Uterus (tissue), 4 donors: ENCODE data around the gene SLC10A4. TPM values are rescaled to one million over a fixed set of nuclear protein-coding genes. Genes with fewer than 3 reads are reported as not detected.

Experiments used
- DNase-seq, 2 donors: peaks; one replicate each; pipeline ENCODE4 v3.0.0-alpha.2; 2019 to 2020
- H3K27ac ChIP-seq, 2 donors: fragments of 200-600 bp; sonication (generic); 1 replicate in 1 of 2; 2 replicates in 1 of 2; pipeline ENCODE4 v1.5.1; 2016 to 2018
- H3K27me3 ChIP-seq, 2 donors: fragments of 200-600 bp; sonication (generic); one replicate each; pipeline ENCODE4 v1.5.1; 2018 to 2019; ENCODE audit warnings: control low read depth in 1 of 2
- H3K36me3 ChIP-seq, 2 donors: fragments of 200-600 bp; sonication (generic); one replicate each; pipeline ENCODE4 v1.5.1; 2019; ENCODE audit warnings: control low read depth in 1 of 2
- H3K4me1 ChIP-seq, 2 donors: fragments of 200-600 bp; sonication (generic); one replicate each; pipeline ENCODE4 v1.5.1; 2018 to 2019; ENCODE audit warnings: control low read depth in 1 of 2
- H3K4me3 ChIP-seq, 2 donors: fragments of 200-600 bp; sonication (generic); 1 replicate in 1 of 2; 2 replicates in 1 of 2; pipeline ENCODE4 v1.5.1; 2018 to 2019; ENCODE audit warnings: mild to moderate bottlenecking in 1 of 2
- H3K9me3 ChIP-seq, 2 donors: fragments of 200-600 bp; sonication (generic); one replicate each; pipeline ENCODE4 v1.5.1; 2019; ENCODE audit warnings: control low read depth in 1 of 2
- POLR2A ChIP-seq, 2 donors: fragments of 450-650 bp; IDR thresholded peaks; one replicate each; pipeline ENCODE4 v1.6.1; 2016; ENCODE audit warnings: antibody characterized with exemption in 2 of 2, mild to moderate bottlenecking in 1 of 2, moderate library complexity in 1 of 2
- intact Hi-C: fragments of 100-400 bp; cut with DNase I; formaldehyde crosslinking; loops from one replicate; pipeline ENCODE4 v1.15.1; 2023; ENCODE audit warnings: low total_unique reads
- total RNA-seq, 4 donors: library from RNA; depleted of rRNA in 3 of 4; stranded (reverse); fragments of >200 nt in 3 of 4; gene quantifications; one replicate each; pipeline versions ENCODE4 v1.1.0 to v1.2.4, GENCODE V29; 2014 to 2023
- TF ChIP-seq, protein P1 (sequence below), 4 experiments: fragments of 200-600 bp in 2 of 4; fragments of 450-650 bp in 2 of 4; sonication (generic) in 2 of 4; IDR thresholded peaks; one replicate each; pipeline ENCODE4 v1.5.1; 2016 to 2019; ENCODE audit warnings: antibody characterized with exemption in 4 of 4, mild to moderate bottlenecking in 2 of 4, moderate library complexity in 1 of 4
- donor health status: DM: yes; HTN: yes; CAD: no.

Gene SLC10A4
- total RNA-seq, 4 donors from 2014 or later: 0.24 to 1.2 TPM; not detected in 2

DNA sequence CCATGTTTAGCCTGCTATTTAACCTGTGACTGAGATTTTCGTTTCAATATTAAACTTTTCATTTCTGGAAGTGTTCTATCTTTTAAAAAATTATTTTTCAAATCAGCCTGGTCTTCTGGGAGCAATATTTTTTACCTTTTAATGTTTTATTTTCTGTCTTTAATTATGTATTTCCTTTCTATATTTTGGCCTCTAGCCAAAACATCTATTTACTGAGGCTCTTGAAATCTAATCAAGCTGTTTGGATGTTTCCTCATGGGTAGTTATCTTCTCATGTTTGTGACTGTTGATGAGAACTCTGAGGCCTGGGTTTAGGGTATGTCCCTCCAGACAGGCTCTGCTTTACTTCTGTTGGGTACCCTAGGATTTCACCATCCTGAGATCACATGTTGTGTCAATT lies 10.3 kb upstream of the SLC10A4 start:
- TF ChIP-seq, protein P1, sequence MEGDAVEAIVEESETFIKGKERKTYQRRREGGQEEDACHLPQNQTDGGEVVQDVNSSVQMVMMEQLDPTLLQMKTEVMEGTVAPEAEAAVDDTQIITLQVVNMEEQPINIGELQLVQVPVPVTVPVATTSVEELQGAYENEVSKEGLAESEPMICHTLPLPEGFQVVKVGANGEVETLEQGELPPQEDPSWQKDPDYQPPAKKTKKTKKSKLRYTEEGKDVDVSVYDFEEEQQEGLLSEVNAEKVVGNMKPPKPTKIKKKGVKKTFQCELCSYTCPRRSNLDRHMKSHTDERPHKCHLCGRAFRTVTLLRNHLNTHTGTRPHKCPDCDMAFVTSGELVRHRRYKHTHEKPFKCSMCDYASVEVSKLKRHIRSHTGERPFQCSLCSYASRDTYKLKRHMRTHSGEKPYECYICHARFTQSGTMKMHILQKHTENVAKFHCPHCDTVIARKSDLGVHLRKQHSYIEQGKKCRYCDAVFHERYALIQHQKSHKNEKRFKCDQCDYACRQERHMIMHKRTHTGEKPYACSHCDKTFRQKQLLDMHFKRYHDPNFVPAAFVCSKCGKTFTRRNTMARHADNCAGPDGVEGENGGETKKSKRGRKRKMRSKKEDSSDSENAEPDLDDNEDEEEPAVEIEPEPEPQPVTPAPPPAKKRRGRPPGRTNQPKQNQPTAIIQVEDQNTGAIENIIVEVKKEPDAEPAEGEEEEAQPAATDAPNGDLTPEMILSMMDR (IDR thresholded peaks at IDR 0.05): no peak
- TF ChIP-seq POLR2A (IDR thresholded peaks at IDR 0.05): no peak
- no peak overlapping the region for H3K27ac ChIP-seq
- intact Hi-C loops: no loop called here

DNA sequence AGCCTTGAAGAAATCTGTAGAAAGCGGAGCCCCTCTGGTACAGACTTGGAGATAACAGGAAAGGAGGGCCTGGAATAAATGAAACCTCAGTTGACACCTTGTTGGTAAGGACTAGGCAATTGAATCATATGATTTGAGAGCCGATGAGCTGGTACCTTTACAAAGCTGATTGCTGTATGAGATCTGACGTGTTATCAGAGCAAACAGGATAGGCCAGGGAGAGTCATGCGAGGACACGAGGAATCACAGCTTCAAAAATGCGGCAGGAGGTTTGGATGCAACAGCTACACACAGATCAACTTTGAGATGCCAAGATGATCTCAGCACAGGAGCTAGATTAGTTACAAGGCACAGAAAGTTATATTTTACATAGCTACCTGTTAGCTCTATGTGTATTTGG lies 7.4 kb upstream of the SLC10A4 start:
- TF ChIP-seq, protein P1 (IDR thresholded peaks at IDR 0.05): no peak
- TF ChIP-seq POLR2A (IDR thresholded peaks at IDR 0.05): no peak
- DNase-seq: no peak
- intact Hi-C loops: no loop called here

More for the DNA sequence above, 10.3 kb upstream of the SLC10A4 start:
- Histone ChIP-seq H3K4me3 (no peak overlapping the region), H3K27me3 (no peaks in the 10 kb centered on the region), H3K4me1 (no peaks in the 10 kb centered on the region), H3K36me3 (no peaks in the 10 kb centered on the region), H3K9me3 (no peaks in the 10 kb centered on the region)
- DNase-seq: no peak

DNA sequence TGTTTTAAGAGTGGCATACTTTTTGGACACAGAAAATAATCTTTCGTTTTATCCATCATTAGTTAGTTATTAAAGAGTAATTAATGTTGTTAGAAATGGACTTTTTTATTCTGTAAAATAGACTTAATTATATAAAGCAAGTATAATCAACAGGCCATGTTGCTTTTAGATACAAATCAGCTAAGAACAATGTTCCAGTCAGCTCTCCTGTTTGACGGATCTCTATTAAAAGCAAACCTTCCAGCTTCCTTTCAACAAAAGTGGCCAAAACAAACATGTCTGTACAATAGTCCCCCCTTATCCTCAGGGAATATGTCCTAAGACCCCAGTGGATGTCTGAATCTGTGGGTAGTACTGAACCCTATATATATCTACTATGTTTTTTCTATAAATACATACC lies 4.9 kb upstream of the SLC10A4 start:
- H3K4me1 ChIP-seq: peaks cover 0 to 5% of the 10 kb centered on the region in 2 donors
- intact Hi-C loops: no loop called here
- peaks cover 0 to 12% of the 10 kb centered on the region in 2 donors for H3K27me3 ChIP-seq
- no peaks in the 10 kb centered on the region for H3K9me3 ChIP-seq
- TF ChIP-seq, protein P1 (IDR thresholded peaks at IDR 0.05): no peak
- TF ChIP-seq POLR2A (IDR thresholded peaks at IDR 0.05): no peak
- H3K36me3 ChIP-seq: no peaks in the 10 kb centered on the region
- no peak overlapping the region for H3K27ac ChIP-seq
- no peak for DNase-seq
- H3K4me3 ChIP-seq: no peak overlapping the region

More for the DNA sequence above, 7.4 kb upstream of the SLC10A4 start:
- Histone ChIP-seq H3K4me3 (no peak overlapping the region), H3K4me1 (no peaks in the 10 kb centered on the region), H3K9me3 (no peaks in the 10 kb centered on the region), H3K27ac (no peak overlapping the region), H3K27me3 (no peaks in the 10 kb centered on the region), H3K36me3 (no peaks in the 10 kb centered on the region)

DNA sequence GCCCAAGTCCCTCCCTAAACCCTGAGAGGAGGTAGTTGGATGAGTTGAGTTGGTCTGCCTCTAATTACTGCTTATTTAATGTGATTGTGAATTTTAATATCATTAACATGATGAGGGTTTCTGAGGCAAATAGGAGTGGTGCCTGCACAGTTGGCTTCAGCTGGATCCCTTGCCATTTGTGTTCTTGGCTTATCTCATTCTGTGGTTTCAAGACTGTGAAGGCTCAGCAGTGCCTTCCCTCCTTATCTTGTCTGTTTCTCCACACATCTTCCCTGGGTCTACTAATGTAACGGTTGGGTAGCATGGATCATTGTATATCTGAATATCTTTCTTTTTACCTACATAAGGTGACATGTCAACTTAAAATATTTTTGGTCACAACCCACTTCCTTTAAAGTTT lies 1.6 kb upstream of the SLC10A4 start:
- Histone ChIP-seq H3K4me1 (peaks cover 0 to 12% of the 10 kb centered on the region in 2 donors), H3K27ac (no peak overlapping the region), H3K4me3 (no peak overlapping the region), H3K9me3 (no peaks in the 10 kb centered on the region), H3K36me3 (no peaks in the 10 kb centered on the region), H3K27me3 (peaks cover 0 to 36% of the 10 kb centered on the region in 2 donors)
- TF ChIP-seq POLR2A (IDR thresholded peaks at IDR 0.05): no peak
- TF ChIP-seq, protein P1 (IDR thresholded peaks at IDR 0.05): no peak
- no peak for DNase-seq
- intact Hi-C loops: no loop called here

DNA sequence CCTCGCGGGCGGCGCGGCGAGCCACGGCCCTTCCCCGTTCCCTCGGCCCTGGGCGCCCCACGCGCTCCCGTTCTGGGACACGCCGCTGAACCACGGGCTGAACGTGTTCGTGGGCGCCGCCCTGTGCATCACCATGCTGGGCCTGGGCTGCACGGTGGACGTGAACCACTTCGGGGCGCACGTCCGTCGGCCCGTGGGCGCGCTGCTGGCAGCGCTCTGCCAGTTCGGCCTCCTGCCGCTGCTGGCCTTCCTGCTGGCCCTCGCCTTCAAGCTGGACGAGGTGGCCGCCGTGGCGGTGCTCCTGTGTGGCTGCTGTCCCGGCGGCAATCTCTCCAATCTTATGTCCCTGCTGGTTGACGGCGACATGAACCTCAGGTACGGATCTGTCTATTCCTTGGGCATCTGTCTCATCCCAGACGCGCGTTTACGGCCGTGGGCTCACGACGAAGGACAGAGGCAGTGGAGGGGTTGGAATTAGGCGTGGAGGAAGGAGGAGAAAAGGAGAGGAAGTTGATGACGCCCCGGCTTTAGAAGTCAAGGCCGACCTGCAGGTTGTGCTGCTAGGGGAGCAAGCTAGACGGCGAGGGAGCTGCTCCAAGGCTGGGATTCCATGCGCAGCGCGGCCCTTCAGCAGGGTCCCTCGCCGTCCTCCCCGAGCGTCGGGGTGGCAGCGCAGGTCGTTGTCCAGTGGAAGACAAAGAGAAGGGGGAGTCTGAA lies 792 bp downstream of the SLC10A4 start:
- TF ChIP-seq, protein P1 (IDR thresholded peaks at IDR 0.05): no peak
- no peak for TF ChIP-seq POLR2A (IDR thresholded peaks at IDR 0.05)
- DNase-seq: no peak
- H3K9me3 ChIP-seq: no peaks in the 10 kb centered on the region
- no peak overlapping the region for H3K27ac ChIP-seq
- H3K36me3 ChIP-seq: no peaks in the 10 kb centered on the region
- peaks cover 0 to 12% of the 10 kb centered on the region in 2 donors for H3K4me1 ChIP-seq
- no peak overlapping the region for H3K4me3 ChIP-seq
- peaks cover 0 to 47% of the 10 kb centered on the region in 2 donors for H3K27me3 ChIP-seq
- intact Hi-C loops: no loop called here
